Loucy (cell line): Measurements from ENCODE around the gene CIB4.

Experiments
- H2AFZ ChIP-seq: fragments of 200-600 bp; sonication (generic); 2 replicates; pipeline ENCODE4 v1.6.0; 2016; ENCODE audit warnings: antibody characterized with exemption, mild to moderate bottlenecking, low read length, moderate library complexity
- H3F3A ChIP-seq: fragments of 200-600 bp; 2 replicates; pipeline ENCODE4 v1.6.0; 2016; ENCODE audit warnings: antibody characterized with exemption, low read depth, mild to moderate bottlenecking
- H3K27me3 ChIP-seq: fragments of 200-600 bp; sonication (generic); 2 replicates; pipeline ENCODE4 v1.6.1; 2014; ENCODE audit warnings: low read length, mild to moderate bottlenecking; ENCODE audit not compliant: insufficient read depth, poor library complexity, severe bottlenecking
- H3K36me3 ChIP-seq: fragments of 200-600 bp; sonication (generic); 2 replicates; pipeline ENCODE4 v1.6.1; 2016; ENCODE audit warnings: low read length; ENCODE audit not compliant: insufficient read depth
- H3K4me1 ChIP-seq: fragments of 200-600 bp; sonication (generic); 2 replicates; pipeline ENCODE4 v1.5.1; 2014; ENCODE audit warnings: low read length, mild to moderate bottlenecking; ENCODE audit not compliant: insufficient read depth, poor library complexity, severe bottlenecking
- H3K4me2 ChIP-seq: fragments of 200-600 bp; sonication (generic); 2 replicates; pipeline ENCODE4 v1.6.0; 2014; ENCODE audit warnings: antibody characterized with exemption, low read length, low read depth, mild to moderate bottlenecking; ENCODE audit not compliant: poor library complexity, severe bottlenecking
- H3K4me3 ChIP-seq: fragments of 200-600 bp; sonication (generic); 2 replicates; pipeline ENCODE4 v1.5.1; 2014; ENCODE audit warnings: low read length, mild to moderate bottlenecking, mixed read lengths; ENCODE audit not compliant: poor library complexity, severe bottlenecking
- H3K79me2 ChIP-seq: fragments of 200-600 bp; sonication (generic); 2 replicates; pipeline ENCODE4 v1.6.1; 2014; ENCODE audit warnings: low read length; ENCODE audit not compliant: insufficient read depth
- H3K9ac ChIP-seq: fragments of 200-600 bp; sonication (generic); 2 replicates; pipeline ENCODE4 v1.6.0; 2014; ENCODE audit warnings: mild to moderate bottlenecking, low read depth, low read length, moderate library complexity; ENCODE audit not compliant: poor library complexity, severe bottlenecking
- H3K9me2 ChIP-seq: fragments of 200-600 bp; sonication (generic); replicated peaks from 2 replicates; pipeline ENCODE4 v1.6.1; 2016; ENCODE audit warnings: low read depth, low read length, mixed read lengths
- H3K9me3 ChIP-seq: fragments of 200-600 bp; sonication (generic); 2 replicates; pipeline ENCODE4 v1.6.1; 2014; ENCODE audit warnings: mild to moderate bottlenecking, antibody characterized with exemption, low read length, low read depth; ENCODE audit not compliant: insufficient read depth
- H4K20me1 ChIP-seq: fragments of 200-600 bp; sonication (generic); 2 replicates; pipeline ENCODE4 v1.6.0; 2014; ENCODE audit warnings: antibody characterized with exemption, low read length, mild to moderate bottlenecking; ENCODE audit not compliant: insufficient read depth, poor library complexity, severe bottlenecking
- EZH2phosphoT487 ChIP-seq: fragments of 200-600 bp; IDR thresholded peaks from 2 replicates; pipeline ENCODE4 v1.6.1; 2018; ENCODE audit warnings: antibody characterized with exemption, mild to moderate bottlenecking, moderate library complexity, borderline replicate concordance
- TF ChIP-seq, protein P1 (sequence below): fragments of 200-600 bp; sonication (generic); conservative IDR thresholded peaks from 2 replicates; pipeline ENCODE4 v1.5.1; 2014; ENCODE audit warnings: mild to moderate bottlenecking, antibody characterized with exemption, low read length

Gene CIB4

DNA sequence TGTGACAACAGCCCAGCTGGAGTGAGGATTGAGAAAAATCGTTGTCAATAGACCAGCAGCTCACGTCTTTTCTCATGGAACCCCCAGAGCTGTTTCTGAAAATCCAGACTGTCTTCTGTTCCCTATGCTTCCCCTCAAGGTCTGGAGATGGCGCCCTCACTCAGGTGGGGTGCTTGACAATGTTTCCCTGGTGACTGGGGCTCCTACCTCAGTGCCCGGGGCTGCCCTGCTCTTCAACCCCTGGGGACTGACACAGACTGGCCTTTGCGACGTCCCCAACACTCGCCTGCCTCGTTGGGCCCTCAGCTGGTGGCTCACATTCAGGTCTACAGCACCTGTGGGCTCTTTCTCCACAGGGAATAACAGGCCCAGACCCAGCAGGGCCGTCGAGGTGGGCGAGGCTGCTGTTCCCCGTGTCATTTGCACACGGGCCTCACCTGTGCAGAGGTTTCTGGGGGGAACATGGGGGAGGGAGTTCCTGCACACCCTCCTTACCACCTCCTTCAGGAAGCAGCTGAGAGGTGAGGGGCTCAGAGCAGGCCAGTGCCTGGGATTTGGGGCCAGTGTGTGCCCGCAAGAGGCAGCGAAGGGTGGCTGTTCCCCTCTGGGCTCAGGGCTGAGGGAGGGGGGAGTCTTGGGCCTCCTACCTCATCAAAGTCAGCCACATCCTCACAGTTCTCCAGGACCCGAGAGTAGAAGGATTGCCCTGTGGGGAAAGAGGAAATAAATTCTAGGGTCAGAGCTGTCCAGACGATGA is 103.9 kb downstream of the CIB4 start:
- H3K79me2 ChIP-seq = no peaks in the 10 kb centered on the region
- H3K4me1 ChIP-seq = no peaks in the 10 kb centered on the region
- no peaks in the 10 kb centered on the region for H3K27me3 ChIP-seq
- H3K9me3 ChIP-seq = no peaks in the 10 kb centered on the region
- TF ChIP-seq, protein P1, sequence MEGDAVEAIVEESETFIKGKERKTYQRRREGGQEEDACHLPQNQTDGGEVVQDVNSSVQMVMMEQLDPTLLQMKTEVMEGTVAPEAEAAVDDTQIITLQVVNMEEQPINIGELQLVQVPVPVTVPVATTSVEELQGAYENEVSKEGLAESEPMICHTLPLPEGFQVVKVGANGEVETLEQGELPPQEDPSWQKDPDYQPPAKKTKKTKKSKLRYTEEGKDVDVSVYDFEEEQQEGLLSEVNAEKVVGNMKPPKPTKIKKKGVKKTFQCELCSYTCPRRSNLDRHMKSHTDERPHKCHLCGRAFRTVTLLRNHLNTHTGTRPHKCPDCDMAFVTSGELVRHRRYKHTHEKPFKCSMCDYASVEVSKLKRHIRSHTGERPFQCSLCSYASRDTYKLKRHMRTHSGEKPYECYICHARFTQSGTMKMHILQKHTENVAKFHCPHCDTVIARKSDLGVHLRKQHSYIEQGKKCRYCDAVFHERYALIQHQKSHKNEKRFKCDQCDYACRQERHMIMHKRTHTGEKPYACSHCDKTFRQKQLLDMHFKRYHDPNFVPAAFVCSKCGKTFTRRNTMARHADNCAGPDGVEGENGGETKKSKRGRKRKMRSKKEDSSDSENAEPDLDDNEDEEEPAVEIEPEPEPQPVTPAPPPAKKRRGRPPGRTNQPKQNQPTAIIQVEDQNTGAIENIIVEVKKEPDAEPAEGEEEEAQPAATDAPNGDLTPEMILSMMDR = no peak
- no peak for TF ChIP-seq EZH2phosphoT487
- H3K36me3 ChIP-seq = no peaks in the 10 kb centered on the region
- no peak overlapping the region for H2AFZ ChIP-seq
- H3K9me2 ChIP-seq = no peaks in the 10 kb centered on the region
- no peaks in the 10 kb centered on the region for H3F3A ChIP-seq
- H3K4me2 ChIP-seq = no peak overlapping the region
- H4K20me1 ChIP-seq = no peaks in the 10 kb centered on the region
- no peak overlapping the region for H3K9ac ChIP-seq
- H3K4me3 ChIP-seq = no peak overlapping the region

- no peak overlapping the region for H2AFZ ChIP-seq
- no peaks in the 10 kb centered on the region for H3K27me3 ChIP-seq
- H3F3A ChIP-seq = no peaks in the 10 kb centered on the region
- H3K79me2 ChIP-seq = no peaks in the 10 kb centered on the region
- H3K9ac ChIP-seq = no peak overlapping the region
- TF ChIP-seq, protein P1 = no peak
- TF ChIP-seq EZH2phosphoT487 = no peak
- no peaks in the 10 kb centered on the region for H4K20me1 ChIP-seq
- no peaks in the 10 kb centered on the region for H3K9me3 ChIP-seq
- H3K36me3 ChIP-seq = no peaks in the 10 kb centered on the region
- no peaks in the 10 kb centered on the region for H3K4me1 ChIP-seq
- H3K4me3 ChIP-seq = no peak overlapping the region
- H3K9me2 ChIP-seq = no peaks in the 10 kb centered on the region
- H3K4me2 ChIP-seq = no peak overlapping the region
Observed at GRCh38 chr2:26536371-26537068, 104.6 kb downstream of the CIB4 start.

DNA sequence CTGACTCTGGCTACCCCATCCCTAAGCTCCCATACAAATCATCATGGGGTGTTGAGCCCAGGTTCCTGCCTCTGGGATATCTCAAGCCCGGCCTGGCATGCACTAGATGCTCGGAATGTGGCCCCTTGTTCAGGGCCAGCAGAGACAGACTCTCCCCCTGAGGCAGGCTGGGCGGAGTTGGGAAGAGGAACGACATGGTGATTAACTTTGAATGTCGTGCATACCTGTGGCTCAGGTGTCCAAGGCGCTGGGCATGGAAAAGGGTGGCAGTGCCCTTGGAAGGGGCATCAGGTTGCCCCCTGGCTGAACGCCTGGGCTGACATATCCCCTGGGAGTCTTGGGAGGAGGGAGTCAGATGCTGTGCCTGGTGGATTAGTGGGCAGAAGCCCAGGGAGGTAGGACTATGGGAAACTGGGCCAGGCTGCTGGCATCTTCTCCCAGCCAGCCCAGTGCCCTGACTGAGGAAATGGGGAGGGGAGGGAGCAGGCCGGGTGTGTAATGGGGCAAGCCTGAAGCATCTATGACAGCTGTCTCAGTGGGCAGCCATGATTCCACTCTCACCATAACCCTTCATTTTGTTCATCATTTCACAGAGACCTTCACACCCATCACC is 105.4 kb downstream of the CIB4 start:
- H3K4me1 ChIP-seq = no peaks in the 10 kb centered on the region
- TF ChIP-seq EZH2phosphoT487 = no peak
- TF ChIP-seq, protein P1 = no peak
- no peaks in the 10 kb centered on the region for H4K20me1 ChIP-seq
- H3K36me3 ChIP-seq = no peaks in the 10 kb centered on the region
- H3K9me3 ChIP-seq = no peaks in the 10 kb centered on the region
- no peak overlapping the region for H2AFZ ChIP-seq
- no peaks in the 10 kb centered on the region for H3F3A ChIP-seq
- H3K4me2 ChIP-seq = no peak overlapping the region
- no peaks in the 10 kb centered on the region for H3K79me2 ChIP-seq
- no peak overlapping the region for H3K9ac ChIP-seq
- H3K27me3 ChIP-seq = no peaks in the 10 kb centered on the region
- no peak overlapping the region for H3K4me3 ChIP-seq
- H3K9me2 ChIP-seq = no peaks in the 10 kb centered on the region
